Caco-2 (cell line): ENCODE data around the gene AMBP. TPM values are rescaled to one million over a fixed set of nuclear protein-coding genes. Genes with fewer than 3 reads are reported as not detected.

Experiments used
- BruUV-seq: library from RNA; stranded (reverse); fragments of 400-500 nt; replicated peaks from 2 replicates; lab custom pipeline; 2021; lab: Mats Ljungman, UMichigan
- CTCF ChIA-PET: fragments of 300-600 bp; sonication (Branson Sonifier 250); formaldehyde crosslinking; loops from one replicate; lab custom pipeline; 2022; ENCODE audit warnings: antibody characterized with exemption; lab: Charles Lee
- POLR2A ChIA-PET: fragments of 300-600 bp; sonication (Branson Sonifier 250); formaldehyde crosslinking; loops from one replicate; lab custom pipeline; 2022; ENCODE audit warnings: antibody characterized with exemption; lab: Charles Lee
- DNase-seq, 2 experiments: peaks; one replicate each; pipeline versions ENCODE4 v3.0.0 to v3.0.0-alpha.2; 2020 to 2022
- H3K27me3 ChIP-seq: replicated peaks from 2 replicates; pipeline ENCODE4 v1.6.0; 2011; ENCODE audit warnings: low read length; ENCODE audit not compliant: control insufficient read depth, insufficient read depth
- H3K36me3 ChIP-seq: 2 replicates; pipeline ENCODE4 v1.5.1; 2011; ENCODE audit warnings: low read length; ENCODE audit not compliant: control insufficient read depth, insufficient read depth
- H3K4me1 ChIP-seq: fragments of 250-450 bp; sonication (Bioruptor Pico); 2 replicates; pipeline ENCODE4 v1.5.1; 2020; ENCODE audit warnings: mild to moderate bottlenecking
- H3K4me3 ChIP-seq: 2 replicates; pipeline ENCODE4 v1.5.1; 2011; ENCODE audit warnings: low read depth, mild to moderate bottlenecking, control low read depth, low read length
- H3K9me3 ChIP-seq: fragments of 250-450 bp; sonication (Bioruptor Pico); 2 replicates; pipeline ENCODE4 v1.5.1; 2020; ENCODE audit warnings: mild to moderate bottlenecking, moderate library complexity
- H3K27ac Mint-ChIP-seq: one replicate; pipeline ENCODE4 v1.8.0; 2022; ENCODE audit warnings: mixed read lengths; ENCODE audit not compliant: unreplicated experiment
- H3K27me3 Mint-ChIP-seq: one replicate; pipeline ENCODE4 v1.8.0; 2022; ENCODE audit warnings: mixed read lengths; ENCODE audit not compliant: insufficient read depth, unreplicated experiment
- H3K36me3 Mint-ChIP-seq: one replicate; pipeline ENCODE4 v1.8.0; 2022; ENCODE audit warnings: mild to moderate bottlenecking, mixed read lengths; ENCODE audit not compliant: insufficient read depth, unreplicated experiment
- H3K4me1 Mint-ChIP-seq: one replicate; pipeline ENCODE4 v1.8.0; 2022; ENCODE audit warnings: low read depth, mixed read lengths; ENCODE audit not compliant: unreplicated experiment
- H3K4me3 Mint-ChIP-seq: one replicate; pipeline ENCODE4 v1.8.0; 2022; ENCODE audit warnings: mild to moderate bottlenecking, moderate library complexity, mixed read lengths; ENCODE audit not compliant: unreplicated experiment
- H3K9me3 Mint-ChIP-seq: one replicate; pipeline ENCODE4 v1.8.0; 2022; ENCODE audit warnings: mixed read lengths; ENCODE audit not compliant: unreplicated experiment
- intact Hi-C: fragments of 100-400 bp; cut with micrococcal nuclease; formaldehyde crosslinking; loops from one replicate; pipeline ENCODE4 v1.10.0; 2022; ENCODE audit not compliant: unreplicated experiment
- total RNA-seq: library from RNA; stranded (reverse); gene quantifications from 2 replicates; pipeline ENCODE4 v1.2.3, GENCODE V29; 2022
- TF ChIP-seq, protein P1 (sequence below), 2 experiments: fragments of 200-600 bp in 1 of 2; IDR thresholded peaks; 1 replicate in 1 of 2; 2 replicates in 1 of 2; pipeline versions ENCODE4 v1.5.1 to v1.8.0; 2011 to 2022; ENCODE audit warnings: antibody characterized with exemption in 1 of 2, control low read depth in 1 of 2, inconsistent platforms in 1 of 2, low read depth in 1 of 2, low read length in 1 of 2, mild to moderate bottlenecking in 1 of 2, moderate library complexity in 1 of 2; ENCODE audit not compliant: insufficient read depth in 1 of 2, severe bottlenecking in 1 of 2, unreplicated experiment in 1 of 2

Gene AMBP
- total RNA-seq, 1 experiment from 2014 or later: 2.2 TPM

DNA sequence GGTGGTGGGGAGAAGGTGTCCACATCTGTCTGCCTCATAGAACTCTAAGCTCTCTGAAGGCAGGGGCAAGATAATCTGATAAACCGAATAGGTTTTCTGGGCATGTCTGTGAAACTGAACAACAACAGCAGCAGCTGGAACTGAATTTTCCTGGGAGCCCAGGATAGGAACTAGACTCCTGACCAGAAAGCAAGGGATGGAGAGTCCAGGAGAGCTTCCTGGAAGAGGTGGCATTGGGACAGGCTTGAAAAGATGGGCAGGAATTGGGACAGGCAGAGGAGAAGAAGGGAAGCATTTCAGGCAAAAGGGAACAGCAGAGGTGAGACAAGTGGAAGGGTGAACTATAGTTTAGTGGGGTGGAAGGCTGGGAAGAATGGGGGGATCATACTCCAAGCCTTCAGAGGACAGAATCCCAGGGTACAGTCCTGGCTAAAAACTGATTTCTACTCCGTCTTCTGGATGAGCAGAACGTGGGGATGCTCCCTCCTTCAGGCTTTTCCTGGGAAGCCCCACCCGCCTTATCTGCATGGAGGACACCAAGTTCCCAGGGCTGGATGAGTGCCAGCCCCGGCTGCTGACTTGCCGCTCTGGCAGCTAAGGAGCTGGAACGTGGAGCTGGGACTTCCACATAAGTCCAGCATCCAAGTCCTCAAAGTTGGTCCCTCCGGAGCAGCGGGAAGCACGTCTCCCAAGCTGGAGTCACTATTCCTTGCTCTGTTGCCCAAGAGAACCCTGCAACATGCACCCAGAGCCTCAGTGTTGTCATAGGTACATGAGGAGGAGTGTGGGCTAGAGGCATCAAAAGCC is 34.9 kb upstream of the AMBP start:
- Histone ChIP-seq H3K4me3 (no peak overlapping the region), H3K36me3 (no peaks in the 10 kb centered on the region), H3K9me3 (no peaks in the 10 kb centered on the region), H3K4me1 (peaks cover 9% of the 10 kb centered on the region), H3K27me3 (no peaks in the 10 kb centered on the region)
- TF ChIP-seq, protein P1, sequence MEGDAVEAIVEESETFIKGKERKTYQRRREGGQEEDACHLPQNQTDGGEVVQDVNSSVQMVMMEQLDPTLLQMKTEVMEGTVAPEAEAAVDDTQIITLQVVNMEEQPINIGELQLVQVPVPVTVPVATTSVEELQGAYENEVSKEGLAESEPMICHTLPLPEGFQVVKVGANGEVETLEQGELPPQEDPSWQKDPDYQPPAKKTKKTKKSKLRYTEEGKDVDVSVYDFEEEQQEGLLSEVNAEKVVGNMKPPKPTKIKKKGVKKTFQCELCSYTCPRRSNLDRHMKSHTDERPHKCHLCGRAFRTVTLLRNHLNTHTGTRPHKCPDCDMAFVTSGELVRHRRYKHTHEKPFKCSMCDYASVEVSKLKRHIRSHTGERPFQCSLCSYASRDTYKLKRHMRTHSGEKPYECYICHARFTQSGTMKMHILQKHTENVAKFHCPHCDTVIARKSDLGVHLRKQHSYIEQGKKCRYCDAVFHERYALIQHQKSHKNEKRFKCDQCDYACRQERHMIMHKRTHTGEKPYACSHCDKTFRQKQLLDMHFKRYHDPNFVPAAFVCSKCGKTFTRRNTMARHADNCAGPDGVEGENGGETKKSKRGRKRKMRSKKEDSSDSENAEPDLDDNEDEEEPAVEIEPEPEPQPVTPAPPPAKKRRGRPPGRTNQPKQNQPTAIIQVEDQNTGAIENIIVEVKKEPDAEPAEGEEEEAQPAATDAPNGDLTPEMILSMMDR (IDR thresholded peaks at IDR 0.05; ENCODE audit: insufficient read depth in 1 of 2, low read depth in 1 of 2, low read length in 1 of 2, severe bottlenecking in 1 of 2, unreplicated experiment in 1 of 2): no peak
- peak in 1 of 2 experiments; percentile 21 for DNase-seq
- ChIA-PET POLR2A (no interaction called here), CTCF (no interaction called here)
- Mint-ChIP-seq H3K36me3 (peaks cover 5% of the 10 kb centered on the region), H3K27me3 (no peaks in the 10 kb centered on the region), H3K27ac (no peak overlapping the region), H3K4me1 (peaks cover 14% of the 10 kb centered on the region), H3K4me3 (no peak overlapping the region), H3K9me3 (no peaks in the 10 kb centered on the region)
- intact Hi-C loops: no loop called here
- BruUV-seq: no TSS peak

DNA sequence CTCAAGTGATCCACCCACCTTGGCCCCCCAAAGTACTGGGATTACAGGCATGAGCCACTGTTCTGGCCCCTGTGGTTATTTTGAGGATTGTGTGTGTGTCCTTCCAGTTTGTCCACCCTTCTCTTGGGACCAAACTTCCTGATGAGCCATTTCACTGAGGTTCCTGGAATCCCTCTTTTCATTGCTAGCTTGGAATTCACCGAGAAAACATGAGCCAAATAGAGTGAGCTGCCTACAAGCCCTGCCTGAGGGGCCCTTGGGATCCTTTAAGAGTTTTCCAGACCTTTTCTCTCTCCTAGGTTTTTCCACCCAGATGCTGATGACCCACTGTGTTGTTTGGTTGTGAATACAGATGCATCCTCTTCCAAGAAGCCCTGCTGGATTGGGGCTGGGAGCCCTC is 34.2 kb upstream of the AMBP start:
- TF ChIP-seq, protein P1 (IDR thresholded peaks at IDR 0.05; ENCODE audit: insufficient read depth in 1 of 2, low read depth in 1 of 2, low read length in 1 of 2, severe bottlenecking in 1 of 2, unreplicated experiment in 1 of 2): no peak
- no peaks in the 10 kb centered on the region for H3K9me3 ChIP-seq

DNA sequence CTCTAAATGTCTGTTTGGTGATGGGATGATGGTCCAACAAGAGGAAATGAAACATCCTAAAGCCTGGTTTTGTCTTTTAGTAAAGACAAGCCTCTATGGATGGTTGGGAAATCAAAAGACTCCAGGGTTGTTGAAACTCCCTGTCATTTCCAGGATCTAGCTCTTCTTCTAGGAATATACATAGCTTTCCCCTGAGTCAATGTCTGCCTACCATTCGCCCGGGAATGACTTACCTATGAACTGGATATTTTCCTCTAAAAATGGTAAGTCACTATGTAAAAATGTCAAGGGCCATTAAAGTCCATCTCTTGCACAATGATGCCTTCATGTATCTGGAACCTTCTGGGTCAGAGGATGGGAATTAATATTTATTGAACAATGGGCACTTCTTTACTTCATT is 32.1 kb upstream of the AMBP start:
- H3K4me3 Mint-ChIP-seq: no peak overlapping the region
- Histone ChIP-seq H3K9me3 (no peaks in the 10 kb centered on the region), H3K27me3 (no peaks in the 10 kb centered on the region), H3K4me1 (no peaks in the 10 kb centered on the region), H3K36me3 (no peaks in the 10 kb centered on the region), H3K4me3 (no peak overlapping the region)
- ChIA-PET POLR2A (no interaction called here), CTCF (interaction anchor here (0.8 to 4.0 kb wide), 3 partner anchors 11 to 180 kb away, joined by 3 to 84 read pairs (median 76); partner anchors contain the start of genes COL27A1 and KIF12)
- intact Hi-C loops: no loop called here
- H3K36me3 Mint-ChIP-seq: peaks cover 5% of the 10 kb centered on the region
- TF ChIP-seq, protein P1 (IDR thresholded peaks at IDR 0.05; ENCODE audit: insufficient read depth in 1 of 2, low read depth in 1 of 2, low read length in 1 of 2, severe bottlenecking in 1 of 2, unreplicated experiment in 1 of 2): no peak
- no peak overlapping the region for H3K27ac Mint-ChIP-seq
- BruUV-seq: no TSS peak
- no peaks in the 10 kb centered on the region for H3K9me3 Mint-ChIP-seq
- peak in 1 of 2 experiments; percentile 3 for DNase-seq
- H3K27me3 Mint-ChIP-seq: no peaks in the 10 kb centered on the region
- peaks cover 6% of the 10 kb centered on the region for H3K4me1 Mint-ChIP-seq

More for the DNA sequence above, 34.2 kb upstream of the AMBP start:
- POLR2A ChIA-PET: no interaction called here
- H3K27me3 Mint-ChIP-seq: no peaks in the 10 kb centered on the region
- DNase-seq: peak in 1 of 2 experiments; percentile 7
- CTCF ChIA-PET: no interaction called here
- intact Hi-C loops: no loop called here
- H3K27ac Mint-ChIP-seq: no peak overlapping the region
- BruUV-seq: no TSS peak
- H3K9me3 Mint-ChIP-seq: no peaks in the 10 kb centered on the region
- no peak overlapping the region for H3K4me3 ChIP-seq
- no peaks in the 10 kb centered on the region for H3K36me3 ChIP-seq
- H3K4me1 Mint-ChIP-seq: peaks cover 8% of the 10 kb centered on the region
- H3K36me3 Mint-ChIP-seq: peaks cover 5% of the 10 kb centered on the region
- no peak overlapping the region for H3K4me3 Mint-ChIP-seq
- no peaks in the 10 kb centered on the region for H3K27me3 ChIP-seq
- peaks cover 4% of the 10 kb centered on the region; the same call in 1 of the 2 replicates for H3K4me1 ChIP-seq
